HK-2 (cell line): Measurements from ENCODE around the gene ZCCHC24.

Experiments
- DNase-seq: peaks from one replicate; pipeline ENCODE4 v3.0.0-alpha.2; 2018; ENCODE audit not compliant: unreplicated experiment

ZCCHC24 gene

GRCh38 chr10:79399223-79399831, 46.1 kb downstream of the ZCCHC24 start:
- peak; percentile 90 for DNase-seq

DNA sequence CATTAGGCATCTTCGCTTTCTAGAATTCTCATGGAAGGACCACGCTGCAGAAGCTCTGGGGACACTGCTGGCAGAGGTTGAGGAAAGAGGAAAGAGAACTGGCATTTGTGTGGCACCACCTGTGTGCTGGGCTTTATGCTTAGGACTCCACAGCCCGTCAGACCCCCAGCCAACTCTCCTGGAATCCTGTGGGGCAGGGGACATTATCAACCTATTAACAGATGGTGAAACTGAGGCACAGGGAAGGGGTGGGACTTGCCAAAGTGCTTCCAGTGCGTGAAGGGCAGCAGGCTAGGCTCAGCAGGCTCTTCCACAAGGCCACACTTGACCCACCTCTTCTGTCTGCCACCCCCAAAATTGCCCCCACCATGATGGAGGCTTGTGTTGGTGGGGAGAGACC, 46.8 kb downstream of the ZCCHC24 start:
- no peak for DNase-seq

DNA sequence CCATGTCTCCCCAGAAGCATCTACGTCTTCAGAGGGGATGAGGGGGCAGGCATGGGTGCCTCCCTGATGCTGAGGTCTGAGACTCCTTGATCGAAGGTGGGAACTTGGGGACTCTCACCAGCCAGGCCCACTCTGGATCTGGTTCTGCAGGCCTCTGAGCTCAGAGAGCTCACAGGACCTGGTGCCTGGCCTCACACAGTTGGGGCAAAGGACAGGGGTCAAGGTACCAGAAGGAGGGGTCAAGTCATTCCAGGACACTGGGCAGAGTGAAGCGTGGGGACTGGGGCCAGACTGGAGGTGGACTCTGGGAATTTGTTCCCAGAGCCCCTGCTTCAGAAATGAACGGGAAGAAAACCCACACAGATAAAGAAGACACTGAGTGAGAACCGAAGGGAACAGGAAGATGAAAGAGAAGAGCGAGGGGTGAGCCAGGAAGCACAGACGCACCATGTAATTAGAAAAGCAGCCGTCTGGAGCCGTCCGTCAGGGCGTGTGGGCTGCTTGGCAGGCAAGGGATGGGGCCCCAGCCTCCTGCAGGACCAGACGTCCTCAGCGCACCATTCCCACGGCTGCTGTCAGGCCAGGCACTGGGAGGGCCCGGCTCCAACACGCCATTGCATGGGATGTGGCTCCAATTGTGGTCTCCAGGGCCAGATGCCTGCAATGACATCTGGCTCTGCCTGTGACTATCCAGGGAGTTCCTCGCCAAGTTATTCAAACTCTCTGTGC, 47.7 kb downstream of the ZCCHC24 start:
- no peak for DNase-seq

- no peak for DNase-seq
These were observed 48.4 kb downstream of the ZCCHC24 start for GRCh38 chr10:79397051-79397450.

DNA sequence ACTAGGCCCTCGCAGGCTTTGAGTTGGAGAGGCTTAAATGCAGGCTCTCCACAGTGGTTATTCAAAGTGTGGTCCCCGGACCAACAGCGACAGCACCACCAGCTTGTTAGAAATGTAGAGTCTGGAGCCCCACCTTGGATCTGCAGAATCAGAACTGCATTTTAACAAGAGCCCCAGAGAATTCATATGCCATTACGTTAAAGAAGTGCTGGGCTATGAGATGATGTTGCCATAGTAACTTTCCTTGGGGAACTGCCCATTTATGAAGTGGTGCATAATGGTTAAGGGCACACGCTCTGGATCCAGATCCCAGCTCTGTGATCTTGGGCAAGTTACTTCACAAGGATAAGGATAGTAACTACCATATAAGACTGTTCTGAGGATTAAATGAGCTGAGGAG, 48.9 kb downstream of the ZCCHC24 start:
- no peak for DNase-seq

DNA sequence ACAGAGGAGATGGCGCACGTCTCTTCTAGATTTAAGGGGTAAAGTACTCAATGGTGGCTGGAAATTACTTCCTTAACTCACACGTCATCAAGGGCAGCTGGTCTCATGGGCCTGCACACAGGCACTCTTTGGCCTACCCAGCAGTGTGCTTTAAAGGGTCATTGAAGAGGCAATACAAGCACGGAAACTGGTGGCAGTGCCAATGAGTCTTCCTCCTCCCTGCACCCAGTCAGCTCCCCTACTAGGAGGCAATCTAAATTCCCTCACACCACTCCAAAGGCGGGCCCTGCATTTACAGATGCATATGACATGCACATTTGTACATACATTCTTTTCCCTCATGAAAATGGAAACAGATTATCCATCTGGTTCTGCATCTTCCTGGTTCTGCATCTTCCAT, 50.8 kb downstream of the ZCCHC24 start:
- DNase-seq: no peak

GRCh38 chr10:79393924-79394610, 51.4 kb downstream of the ZCCHC24 start:
- no peak for DNase-seq

- no peak for DNase-seq
These were observed 52.1 kb downstream of the ZCCHC24 start for GRCh38 chr10:79393221-79393923.

DNA sequence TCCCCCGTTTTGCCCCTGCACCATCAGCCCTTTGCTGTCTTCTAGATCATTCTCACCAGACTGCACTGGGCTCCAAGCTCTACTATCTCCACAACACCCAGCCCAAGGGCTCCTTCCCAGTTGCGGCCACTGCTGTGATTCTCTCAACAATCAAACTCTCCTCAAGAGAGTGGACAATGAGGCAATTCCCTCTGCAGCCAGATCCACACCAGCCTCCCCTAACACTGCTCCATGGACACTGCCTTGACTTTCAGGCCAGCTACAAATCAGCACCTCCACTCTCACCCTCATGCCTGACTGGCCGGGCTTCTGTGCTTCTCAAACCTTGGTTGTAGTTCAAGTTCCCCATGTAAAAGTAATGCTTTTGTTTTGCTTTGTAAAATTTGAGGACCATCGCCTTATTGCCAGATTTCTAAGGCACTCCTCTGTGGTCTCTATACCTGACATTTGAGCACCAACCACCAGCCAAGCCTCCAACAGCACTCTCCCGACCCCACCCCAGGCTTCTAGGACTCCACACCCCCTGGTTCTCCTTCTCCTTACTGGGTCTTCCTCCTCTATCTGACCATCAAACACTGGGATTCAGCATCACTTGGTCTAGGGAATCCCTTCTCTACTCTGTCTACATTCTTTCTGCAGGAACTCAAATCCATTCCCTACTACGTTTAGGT, 52.8 kb downstream of the ZCCHC24 start:
- no peak for DNase-seq

- DNase-seq: no peak
These were observed 53.4 kb downstream of the ZCCHC24 start for GRCh38 chr10:79392020-79392398.

DNA sequence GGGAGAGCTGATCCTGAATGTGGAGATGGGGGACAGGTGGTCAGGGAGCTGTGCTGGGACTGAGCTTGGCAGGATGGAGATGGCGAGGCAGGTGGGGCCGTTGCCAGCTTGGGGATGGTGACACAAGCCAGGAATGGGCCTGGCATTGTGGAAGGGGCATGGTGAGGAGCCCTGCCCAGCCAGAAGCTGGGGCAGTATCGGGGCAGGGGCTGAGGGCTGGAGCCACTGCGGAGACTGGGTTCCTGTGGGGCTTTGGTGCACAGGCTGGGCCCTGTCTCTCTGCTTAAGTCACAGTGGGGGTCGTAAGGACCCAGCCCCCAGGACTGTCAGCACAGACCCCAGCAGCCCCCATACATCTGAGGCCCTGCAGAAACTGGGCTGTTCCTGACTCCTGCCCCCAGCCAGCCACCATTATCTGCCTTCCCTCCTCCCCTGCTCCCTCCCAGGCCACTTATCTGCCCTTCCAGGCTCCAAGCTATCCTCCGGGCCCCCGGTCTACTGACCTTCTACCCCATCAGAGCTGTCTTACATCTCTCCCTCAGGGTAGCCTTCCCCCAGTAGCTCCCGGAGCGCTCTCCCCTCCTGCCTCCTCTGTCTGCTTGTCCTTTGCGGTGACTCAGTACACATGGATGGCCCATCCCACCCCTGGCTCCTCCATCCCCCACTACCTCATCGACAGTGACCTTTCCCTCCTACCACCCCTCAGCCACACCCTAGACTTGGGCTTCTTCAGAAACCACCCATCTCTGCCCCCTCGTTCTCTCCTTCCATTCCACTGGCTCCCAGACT, 54.0 kb downstream of the ZCCHC24 start:
- no peak for DNase-seq

DNA sequence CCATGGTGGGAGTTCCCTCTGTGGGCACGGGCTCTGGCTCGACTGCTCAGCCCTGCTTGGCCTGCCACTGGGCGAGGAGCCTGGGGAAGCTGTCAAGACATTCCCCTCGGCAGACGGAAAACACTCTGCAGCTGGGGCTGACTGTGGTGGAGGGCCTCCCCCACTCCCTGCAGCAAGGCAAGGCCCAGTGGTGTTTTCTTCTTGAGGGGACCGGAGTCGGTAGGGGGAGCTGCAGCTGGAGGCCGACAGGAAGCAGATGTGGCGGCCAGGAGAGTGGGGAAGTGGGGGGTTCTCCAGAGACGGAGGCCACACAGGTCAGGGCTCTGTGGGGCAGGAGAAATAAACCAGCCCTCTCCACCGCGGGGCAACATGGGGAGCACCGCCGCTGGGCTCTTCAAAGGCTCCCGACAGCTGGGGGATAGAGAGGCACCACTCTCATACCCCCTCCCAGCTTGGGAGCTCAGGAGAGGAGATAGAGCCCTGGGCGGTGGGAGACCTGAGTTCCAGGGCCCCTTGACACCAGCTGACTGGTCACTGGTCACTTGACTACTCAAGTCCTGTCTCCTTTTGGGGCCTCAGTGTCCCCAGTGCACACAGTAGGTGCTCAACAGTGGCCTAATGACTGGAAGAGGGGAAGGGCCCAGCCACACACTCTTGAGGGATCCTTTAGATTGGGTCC, 54.7 kb downstream of the ZCCHC24 start:
- no peak for DNase-seq

GRCh38 chr10:79390057-79390456, 55.4 kb downstream of the ZCCHC24 start:
- DNase-seq: no peak

- DNase-seq: no peak
These were observed 57.2 kb downstream of the ZCCHC24 start for GRCh38 chr10:79387974-79388850.

- no peak for DNase-seq
These were observed 57.9 kb downstream of the ZCCHC24 start for GRCh38 chr10:79387466-79387973.

DNA sequence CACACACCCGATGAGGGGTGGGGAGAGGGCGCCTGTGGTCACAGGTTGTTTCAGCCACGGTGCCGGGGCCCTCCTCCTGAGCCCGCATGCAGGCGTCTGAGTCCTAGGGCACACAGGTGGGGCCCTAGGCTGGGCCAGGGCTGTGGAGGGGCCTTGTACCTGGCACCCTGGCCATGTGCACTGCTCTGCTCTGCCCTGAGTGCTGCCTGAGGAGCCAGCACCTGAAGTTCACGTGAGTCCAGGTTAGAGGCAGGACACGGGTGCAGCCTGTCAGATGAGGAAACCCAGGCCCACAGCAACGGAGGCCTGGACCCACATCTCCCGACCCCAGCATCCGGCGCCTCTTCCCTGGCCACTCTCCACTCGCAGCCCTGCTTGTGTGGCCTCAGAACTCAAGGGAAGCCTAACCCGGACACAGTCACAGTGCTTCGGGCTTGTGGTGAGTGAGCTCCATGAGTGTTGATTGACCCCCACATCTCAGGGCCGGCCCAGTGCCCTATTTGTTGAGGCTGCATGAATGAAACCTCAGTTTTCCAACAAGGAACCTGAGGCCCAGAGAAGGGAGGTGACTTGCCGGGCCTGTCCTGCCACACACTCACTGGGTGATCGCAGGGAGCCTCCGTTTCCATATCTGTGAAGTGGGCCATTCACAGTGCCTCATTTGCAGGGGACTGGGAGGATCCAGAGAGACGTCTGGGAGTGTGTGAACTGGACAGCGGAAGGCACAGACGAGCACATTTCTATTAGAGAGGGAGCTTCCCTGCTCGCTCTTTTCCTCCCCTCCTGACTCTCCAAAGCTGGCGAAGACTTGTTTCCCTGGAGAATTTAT, 58.6 kb downstream of the ZCCHC24 start:
- DNase-seq: no peak

DNA sequence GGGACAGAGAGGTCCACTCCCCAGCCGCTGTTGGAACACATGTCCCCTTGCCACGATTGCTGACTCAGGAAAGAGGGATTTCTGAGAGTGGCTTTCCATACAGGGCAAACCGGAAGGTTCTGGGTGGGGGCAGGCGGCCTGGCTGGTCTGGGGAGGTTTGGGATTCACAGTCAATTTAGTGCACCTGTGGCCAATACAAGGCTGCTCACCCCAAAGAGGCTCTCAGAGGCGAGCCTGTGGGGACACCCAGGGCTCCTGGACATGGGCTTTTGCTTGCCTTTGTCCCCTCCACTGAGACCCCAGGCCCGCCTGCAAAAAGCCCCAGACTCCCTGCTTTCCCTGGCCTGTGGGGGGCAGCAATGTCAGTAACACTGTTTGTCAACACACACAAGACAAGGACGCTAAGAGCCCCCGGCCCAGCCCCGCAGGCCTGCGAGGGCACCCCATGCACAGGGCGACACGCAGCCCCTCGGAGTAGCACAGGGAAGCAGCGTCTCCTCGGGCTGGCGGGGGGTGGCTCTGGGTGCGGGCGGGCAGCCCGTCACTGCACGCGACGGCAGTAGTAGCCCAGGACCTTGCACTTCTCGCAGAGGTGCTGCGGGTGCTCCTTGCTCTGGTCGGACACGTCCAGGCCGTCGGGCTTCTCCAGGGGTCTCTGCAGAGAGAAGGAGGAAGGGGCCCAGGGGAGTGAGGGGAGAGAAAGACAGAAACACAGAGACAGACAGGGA, 59.5 kb downstream of the ZCCHC24 start:
- DNase-seq: no peak

GRCh38 chr10:79385392-79385795, 60.0 kb downstream of the ZCCHC24 start:
- DNase-seq: no peak
